Measurements from ENCODE around the gene UBE2G1. TPM values are rescaled to one million over a fixed set of nuclear protein-coding genes. Genes with fewer than 3 reads are reported as not detected.

UBE2G1 gene
- total RNA-seq, 4 donors from 2014 or later, result 26.4 to 54.1 (median 35.7) TPM

DNA sequence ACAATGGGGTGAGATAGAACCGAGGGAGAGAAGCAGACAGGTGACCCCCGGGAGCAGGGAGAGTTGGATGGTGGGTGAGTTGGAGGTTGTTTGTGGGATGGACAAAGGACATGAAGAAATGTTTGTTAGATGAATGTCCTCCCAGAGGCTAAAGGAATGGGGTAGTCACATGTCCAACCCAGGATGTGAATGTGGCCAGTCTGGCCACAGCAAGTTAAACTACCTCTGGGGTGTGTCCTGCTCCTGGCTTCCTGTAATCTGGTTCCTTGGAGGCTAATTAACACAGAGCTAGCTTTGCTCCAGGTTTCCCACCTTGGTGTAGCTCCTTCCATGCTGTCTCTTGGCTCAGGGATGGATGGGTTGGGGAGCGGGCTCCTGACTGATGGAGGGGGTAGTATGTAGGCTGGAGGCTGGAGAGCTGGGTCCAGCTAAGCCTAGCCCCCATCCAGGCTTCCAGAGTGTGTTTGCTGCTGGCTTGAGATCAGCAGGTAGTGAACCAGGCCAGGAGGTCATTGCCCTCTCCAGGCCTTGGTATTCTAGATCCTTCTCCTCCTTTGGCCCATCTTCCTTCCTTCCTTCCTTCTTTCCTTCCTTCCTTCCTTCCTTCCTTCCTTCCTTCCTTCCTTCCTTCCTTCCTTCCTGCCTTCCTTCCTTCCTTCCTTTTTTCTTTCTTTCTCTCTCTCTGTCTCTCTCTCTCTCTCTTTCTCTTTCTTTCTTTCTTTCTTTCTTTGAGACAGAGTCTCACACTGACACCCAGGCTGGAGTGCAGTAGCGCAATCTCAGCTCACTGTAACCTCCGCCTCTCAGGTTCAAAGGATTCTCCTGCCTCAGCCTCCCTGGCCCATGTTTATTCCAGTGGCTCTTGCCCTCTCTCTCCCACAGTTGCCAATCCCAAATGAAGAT lies 28.0 kb upstream of the UBE2G1 start:
- Histone ChIP-seq H3K9me3 (no peaks in the 10 kb centered on the region), H3K27me3 (no peaks in the 10 kb centered on the region), H3K4me1 (peaks cover 0 to 5% (median 2%) of the 10 kb centered on the region in 4 donors), H3K4me3 (no peak overlapping the region), H3K27ac (peak overlapping the region in 1 of 4 donors; percentile 75), H3K36me3 (no peaks in the 10 kb centered on the region)
- TF ChIP-seq POLR2A (IDR thresholded peaks at IDR 0.05), result no peak
- TF ChIP-seq, protein P1, sequence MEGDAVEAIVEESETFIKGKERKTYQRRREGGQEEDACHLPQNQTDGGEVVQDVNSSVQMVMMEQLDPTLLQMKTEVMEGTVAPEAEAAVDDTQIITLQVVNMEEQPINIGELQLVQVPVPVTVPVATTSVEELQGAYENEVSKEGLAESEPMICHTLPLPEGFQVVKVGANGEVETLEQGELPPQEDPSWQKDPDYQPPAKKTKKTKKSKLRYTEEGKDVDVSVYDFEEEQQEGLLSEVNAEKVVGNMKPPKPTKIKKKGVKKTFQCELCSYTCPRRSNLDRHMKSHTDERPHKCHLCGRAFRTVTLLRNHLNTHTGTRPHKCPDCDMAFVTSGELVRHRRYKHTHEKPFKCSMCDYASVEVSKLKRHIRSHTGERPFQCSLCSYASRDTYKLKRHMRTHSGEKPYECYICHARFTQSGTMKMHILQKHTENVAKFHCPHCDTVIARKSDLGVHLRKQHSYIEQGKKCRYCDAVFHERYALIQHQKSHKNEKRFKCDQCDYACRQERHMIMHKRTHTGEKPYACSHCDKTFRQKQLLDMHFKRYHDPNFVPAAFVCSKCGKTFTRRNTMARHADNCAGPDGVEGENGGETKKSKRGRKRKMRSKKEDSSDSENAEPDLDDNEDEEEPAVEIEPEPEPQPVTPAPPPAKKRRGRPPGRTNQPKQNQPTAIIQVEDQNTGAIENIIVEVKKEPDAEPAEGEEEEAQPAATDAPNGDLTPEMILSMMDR (IDR thresholded peaks at IDR 0.05), result no peak
- no peak for DNase-seq

DNA sequence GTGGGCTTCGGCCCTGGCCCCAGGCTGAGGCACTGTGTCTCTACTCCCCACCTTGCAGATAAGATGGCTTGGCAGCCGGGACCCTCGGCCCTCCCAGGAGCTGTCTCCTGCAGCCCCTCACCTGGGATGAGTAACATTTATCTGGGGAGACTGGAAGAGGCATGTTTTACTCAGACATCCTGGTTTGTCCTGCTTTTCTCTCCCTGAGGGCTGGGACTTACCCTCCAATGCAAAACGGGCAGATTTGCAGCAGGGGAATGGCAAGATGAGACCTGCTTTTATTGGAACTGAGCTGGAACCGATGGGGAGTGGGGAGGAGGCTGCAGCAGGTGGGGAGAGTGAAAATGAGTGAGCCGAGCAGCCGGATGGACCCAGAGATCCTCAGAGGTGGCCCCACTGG lies 27.3 kb upstream of the UBE2G1 start:
- peaks cover 0 to 5% (median 2%) of the 10 kb centered on the region in 4 donors for H3K4me1 ChIP-seq
- no peaks in the 10 kb centered on the region for H3K9me3 ChIP-seq
- no peaks in the 10 kb centered on the region for H3K36me3 ChIP-seq
- no peak for TF ChIP-seq POLR2A (IDR thresholded peaks at IDR 0.05)
- TF ChIP-seq, protein P1 (IDR thresholded peaks at IDR 0.05), result no peak
- no peak overlapping the region for H3K27ac ChIP-seq
- H3K4me3 ChIP-seq, result no peak overlapping the region
- no peak for DNase-seq
- H3K27me3 ChIP-seq, result no peaks in the 10 kb centered on the region

DNA sequence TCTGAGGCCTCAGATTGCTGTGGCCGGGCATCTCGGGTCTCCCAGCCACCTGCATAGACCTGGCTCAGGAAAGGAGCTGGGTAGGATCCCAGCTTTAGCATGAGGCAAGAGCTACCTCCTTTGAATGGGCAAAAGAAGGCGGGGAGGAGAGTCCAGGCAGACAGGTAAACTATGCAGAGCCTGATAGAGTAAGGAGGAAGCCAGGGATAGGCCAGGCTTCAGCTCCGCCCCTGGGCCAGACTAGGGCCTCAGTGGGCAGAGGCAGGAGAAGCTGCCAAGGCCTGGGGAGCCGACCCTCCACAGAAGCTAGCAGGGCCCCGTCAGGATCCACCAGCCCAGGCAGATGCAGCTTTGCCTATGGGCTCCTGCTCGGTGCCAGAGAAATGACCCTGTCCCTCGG lies 22.6 kb upstream of the UBE2G1 start:
- Histone ChIP-seq H3K36me3 (no peaks in the 10 kb centered on the region), H3K27me3 (no peaks in the 10 kb centered on the region), H3K4me3 (no peak overlapping the region), H3K9me3 (no peaks in the 10 kb centered on the region), H3K4me1 (peaks cover 0 to 5% (median 0%) of the 10 kb centered on the region in 4 donors), H3K27ac (no peak overlapping the region)
- no peak for DNase-seq
- no peak for TF ChIP-seq POLR2A (IDR thresholded peaks at IDR 0.05)
- TF ChIP-seq, protein P1 (IDR thresholded peaks at IDR 0.05), result no peak

DNA sequence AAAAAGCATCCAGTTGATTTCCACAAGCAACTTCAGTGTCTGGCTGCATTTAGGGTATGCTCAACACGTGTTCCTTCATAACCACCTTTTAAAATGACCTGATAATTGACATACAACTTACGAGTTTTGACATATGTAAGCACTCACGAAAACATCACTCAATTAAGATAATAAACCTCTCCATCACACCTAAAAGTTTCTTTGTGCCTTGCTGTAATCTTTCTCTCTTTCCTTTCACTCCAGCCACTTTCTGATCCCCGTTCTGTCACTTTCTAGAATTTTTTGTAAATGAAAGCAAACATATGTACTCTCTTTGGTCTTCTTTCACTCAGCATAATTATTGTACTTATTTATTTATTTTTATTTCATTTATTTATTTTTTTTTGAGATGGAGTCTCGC lies 20.7 kb upstream of the UBE2G1 start:
- no peaks in the 10 kb centered on the region for H3K27me3 ChIP-seq
- H3K4me1 ChIP-seq, result no peaks in the 10 kb centered on the region
- no peak overlapping the region for H3K4me3 ChIP-seq
- no peak for DNase-seq
- H3K9me3 ChIP-seq, result no peaks in the 10 kb centered on the region
- no peak overlapping the region for H3K27ac ChIP-seq
- TF ChIP-seq, protein P1 (IDR thresholded peaks at IDR 0.05), result no peak
- no peaks in the 10 kb centered on the region for H3K36me3 ChIP-seq

DNA sequence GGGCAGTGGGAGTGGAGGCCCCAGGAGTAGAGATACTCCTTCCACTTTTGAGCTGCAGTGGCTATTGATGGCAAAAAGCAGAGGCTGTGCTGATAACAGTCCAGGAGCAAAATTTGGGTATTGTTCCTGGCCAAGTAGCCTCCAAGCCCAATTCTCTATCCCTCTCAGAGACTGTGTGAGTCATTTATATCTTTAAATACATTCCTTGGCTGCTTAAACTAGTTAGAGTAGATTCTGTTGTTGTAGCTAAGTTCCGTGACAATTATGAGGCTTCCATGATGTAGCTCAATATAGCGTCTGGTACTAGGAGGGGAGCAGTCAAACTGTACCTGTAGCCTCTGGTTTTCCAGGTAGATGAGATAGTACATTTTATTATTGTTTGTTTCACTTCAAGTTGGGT lies 19.9 kb upstream of the UBE2G1 start:
- Histone ChIP-seq H3K4me1 (no peaks in the 10 kb centered on the region), H3K27me3 (no peaks in the 10 kb centered on the region), H3K4me3 (no peak overlapping the region), H3K9me3 (no peaks in the 10 kb centered on the region), H3K36me3 (no peaks in the 10 kb centered on the region), H3K27ac (no peak overlapping the region)
- DNase-seq, result no peak
- TF ChIP-seq POLR2A (IDR thresholded peaks at IDR 0.05), result no peak
- TF ChIP-seq, protein P1 (IDR thresholded peaks at IDR 0.05), result no peak

All from Peyer's patch (tissue), 4 donors.